Testis (tissue), 2 donors: Measurements from ENCODE around the gene SPDYA.

ENCODE experiments used
- CTCF ChIP-seq, 3 experiments: fragments of 450-650 bp in 2 of 3; fragments of 200-600 bp in 1 of 3; sonication (generic) in 1 of 3; IDR thresholded peaks; one replicate each; pipeline ENCODE4 v1.5.1; 2016 to 2019; ENCODE audit warnings: antibody characterized with exemption in 3 of 3, mild to moderate bottlenecking in 2 of 3, moderate library complexity in 1 of 3
- POLR2A ChIP-seq: fragments of 450-650 bp; IDR thresholded peaks from one replicate; pipeline ENCODE4 v1.6.1; 2017; ENCODE audit warnings: antibody characterized with exemption, mild to moderate bottlenecking, moderate library complexity

- TF ChIP-seq CTCF (IDR thresholded peaks at IDR 0.05) (no peak), POLR2A (no peak)
Observed at GRCh38 chr2:28768952-28769351, 41.7 kb upstream of the SPDYA start.
